KOPT-K1 (cell line): ENCODE measurements around the gene NSD2.

ENCODE experiments used
- H3K27ac ChIP-seq: fragments of 200-600 bp; sonication (generic); 2 replicates; pipeline ENCODE4 v1.5.1; 2016; ENCODE audit warnings: antibody characterized with exemption, mild to moderate bottlenecking, low read depth, low read length; ENCODE audit not compliant: poor library complexity, severe bottlenecking
- H3K36me3 ChIP-seq: fragments of 200-600 bp; sonication (generic); 2 replicates; pipeline ENCODE4 v1.5.1; 2017; ENCODE audit warnings: antibody characterized with exemption, mild to moderate bottlenecking, low read length, moderate library complexity; ENCODE audit not compliant: insufficient read depth
- H3K9me3 ChIP-seq: fragments of 200-600 bp; sonication (generic); 2 replicates; pipeline ENCODE4 v1.5.1; 2017; ENCODE audit warnings: antibody characterized with exemption, low read length, mild to moderate bottlenecking; ENCODE audit not compliant: insufficient read depth, poor library complexity, severe bottlenecking

The NSD2 gene

GRCh38 chr4:1852904-1853623, 18.1 kb upstream of the NSD2 start:
- H3K27ac ChIP-seq = no peak overlapping the region
- no peaks in the 10 kb centered on the region for H3K9me3 ChIP-seq
- peaks cover 38% of the 10 kb centered on the region for H3K36me3 ChIP-seq

GRCh38 chr4:1854752-1855151, 16.4 kb upstream of the NSD2 start:
- Histone ChIP-seq H3K9me3 (no peaks in the 10 kb centered on the region), H3K27ac (peak overlapping the region; percentile 86), H3K36me3 (peaks cover 28% of the 10 kb centered on the region)

GRCh38 chr4:1855333-1856070, 15.7 kb upstream of the NSD2 start:
- no peaks in the 10 kb centered on the region for H3K9me3 ChIP-seq
- peaks cover 28% of the 10 kb centered on the region for H3K36me3 ChIP-seq
- H3K27ac ChIP-seq = peak overlapping the region; percentile 86

- Histone ChIP-seq H3K27ac (peak within 1 kb of the TSS; percentile 86), H3K36me3 (peaks cover 23% of the 10 kb centered on the region), H3K9me3 (no peaks in the 10 kb centered on the region)
Observed at GRCh38 chr4:1856071-1856942, 14.9 kb upstream of the NSD2 start, which contains the start of gene LETM1. TSS of gene LETM1 (minus strand) at chr4:1856156. CDS start at chr4:1855950, 206 bp downstream.

GRCh38 chr4:1856943-1857699, 14.1 kb upstream of the NSD2 start:
- Histone ChIP-seq H3K36me3 (peaks cover 16% of the 10 kb centered on the region), H3K27ac (peak overlapping the region; percentile 86), H3K9me3 (no peaks in the 10 kb centered on the region)

GRCh38 chr4:1857931-1858330, 13.3 kb upstream of the NSD2 start:
- Histone ChIP-seq H3K27ac (no peak overlapping the region), H3K36me3 (peaks cover 8% of the 10 kb centered on the region), H3K9me3 (no peaks in the 10 kb centered on the region)

- Histone ChIP-seq H3K36me3 (no peaks in the 10 kb centered on the region), H3K27ac (no peak overlapping the region), H3K9me3 (no peaks in the 10 kb centered on the region)
Observed at GRCh38 chr4:1859389-1859753, 11.8 kb upstream of the NSD2 start.

GRCh38 chr4:1862055-1862911, 8.9 kb upstream of the NSD2 start:
- Histone ChIP-seq H3K27ac (peak overlapping the region; percentile 82), H3K9me3 (no peaks in the 10 kb centered on the region), H3K36me3 (no peaks in the 10 kb centered on the region)

GRCh38 chr4:1862961-1863296, 8.3 kb upstream of the NSD2 start:
- H3K9me3 ChIP-seq = no peaks in the 10 kb centered on the region
- peak overlapping the region; percentile 82 for H3K27ac ChIP-seq
- no peaks in the 10 kb centered on the region for H3K36me3 ChIP-seq

GRCh38 chr4:1863297-1864033, 7.7 kb upstream of the NSD2 start:
- H3K36me3 ChIP-seq = no peaks in the 10 kb centered on the region
- H3K9me3 ChIP-seq = no peaks in the 10 kb centered on the region
- H3K27ac ChIP-seq = peak overlapping the region; percentile 82

GRCh38 chr4:1864076-1865008, 6.9 kb upstream of the NSD2 start:
- H3K27ac ChIP-seq = peak overlapping the region; percentile 82
- no peaks in the 10 kb centered on the region for H3K9me3 ChIP-seq
- H3K36me3 ChIP-seq = no peaks in the 10 kb centered on the region

GRCh38 chr4:1866189-1866661, 5.0 kb upstream of the NSD2 start:
- H3K9me3 ChIP-seq = no peaks in the 10 kb centered on the region
- H3K27ac ChIP-seq = no peak overlapping the region
- H3K36me3 ChIP-seq = no peaks in the 10 kb centered on the region
